Endothelial cell of umbilical vein (primary cell): ENCODE measurements around the gene HOXB3. TPM values are rescaled to one million over a fixed set of nuclear protein-coding genes. Genes with fewer than 3 reads are reported as not detected.
A peak's percentile ranks its signal among the peaks of the same experiment; 100 is the strongest.

ENCODE experiments used
- BruUV-seq: library from RNA; stranded (reverse); fragments of 400-500 nt; replicated peaks from 2 replicates; lab custom pipeline; 2021; lab: Mats Ljungman, UMichigan
- CTCF ChIA-PET: fragments of 300-600, 350-600 bp; sonication (Branson Sonifier 250); formaldehyde crosslinking; loops from one replicate; lab custom pipeline; 2021; ENCODE audit warnings: antibody characterized with exemption, inconsistent platforms; lab: Charles Lee
- POLR2A ChIA-PET: fragments of 300-600, 350-600 bp; sonication (Branson Sonifier 250); formaldehyde crosslinking; loops from one replicate; lab custom pipeline; 2021; ENCODE audit warnings: antibody characterized with exemption, inconsistent platforms; lab: Charles Lee
- DNase-seq: peaks from one replicate; pipeline ENCODE4 v3.0.0-alpha.2; 2011; ENCODE audit warnings: low read depth, low spot score
- FAIRE-seq: peaks from 2 replicates; lab custom pipeline; 2011; peaks lifted over from hg19 to GRCh38; lab: Jason Lieb, UNC
- H2AFZ ChIP-seq: 2 replicates; pipeline ENCODE4 v1.6.0; 2012; ENCODE audit warnings: low read depth, low read length, control low read depth, inconsistent platforms
- H3K27ac ChIP-seq: 2 replicates; pipeline ENCODE4 v1.5.1; 2011; ENCODE audit warnings: low read depth, mild to moderate bottlenecking, control low read depth, low read length, moderate library complexity; ENCODE audit not compliant: insufficient read depth
- H3K27me3 ChIP-seq, 2 experiments: 2 replicates each; pipeline versions ENCODE4 v1.6.0 to v1.6.1; 2011; ENCODE audit warnings: low read length in 2 of 2, mixed read lengths in 1 of 2; ENCODE audit not compliant: control insufficient read depth in 2 of 2, insufficient read depth in 2 of 2
- H3K36me3 ChIP-seq, 2 experiments: 2 replicates in 1 of 2; 3 replicates in 1 of 2; pipeline ENCODE4 v1.5.1; 2011; ENCODE audit warnings: low read length in 2 of 2, mild to moderate bottlenecking in 1 of 2, moderate library complexity in 1 of 2; ENCODE audit not compliant: control insufficient read depth in 2 of 2, insufficient read depth in 2 of 2; ENCODE audit errors: extremely low read depth in 1 of 2
- H3K4me1 ChIP-seq: 3 replicates; pipeline ENCODE4 v1.5.1; 2011; ENCODE audit warnings: mild to moderate bottlenecking, low read length; ENCODE audit not compliant: control insufficient read depth, insufficient read depth; ENCODE audit errors: extremely low read depth
- H3K4me2 ChIP-seq: 2 replicates; pipeline ENCODE4 v1.6.1; 2011; ENCODE audit warnings: low read length, control low read depth, mixed read lengths; ENCODE audit not compliant: insufficient read depth
- H3K4me3 ChIP-seq, 3 experiments: fragments of 200-600 bp in 1 of 3; sonication (generic), shearing (Covaris generic) in 1 of 3; replicated peaks in 1 of 3; 2 replicates each; pipeline ENCODE4 v1.5.1; 2011 to 2016; ENCODE audit warnings: control low read depth in 3 of 3, low read length in 3 of 3, mild to moderate bottlenecking in 2 of 3, inconsistent platforms in 1 of 3, low read depth in 1 of 3, moderate library complexity in 1 of 3; ENCODE audit not compliant: insufficient read depth in 1 of 3
- H3K79me2 ChIP-seq: 2 replicates; pipeline ENCODE4 v1.6.0; 2012; ENCODE audit warnings: low read length, inconsistent platforms; ENCODE audit not compliant: control insufficient read depth, insufficient read depth
- H3K9ac ChIP-seq: replicated peaks from 2 replicates; pipeline ENCODE3; 2011; ENCODE audit warnings: low read length, control low read depth; ENCODE audit not compliant: insufficient read depth; ENCODE audit errors: extremely low read depth
- H3K9me1 ChIP-seq: replicated peaks from 3 replicates; pipeline ENCODE4 v1.6.0; 2011; ENCODE audit warnings: mild to moderate bottlenecking, low read length; ENCODE audit not compliant: control insufficient read depth, insufficient read depth; ENCODE audit errors: extremely low read depth
- H3K9me3 ChIP-seq: replicated peaks from 2 replicates; pipeline ENCODE4 v1.5.1; 2012; ENCODE audit warnings: low read length, inconsistent platforms; ENCODE audit not compliant: control insufficient read depth, insufficient read depth
- H4K20me1 ChIP-seq: replicated peaks from 2 replicates; pipeline ENCODE3; 2011; ENCODE audit warnings: mild to moderate bottlenecking, low read length; ENCODE audit not compliant: control insufficient read depth, insufficient read depth; ENCODE audit errors: extremely low read depth
- CTCF ChIP-seq, 2 donors: IDR thresholded peaks; 1 replicate in 1 of 2; 2 replicates in 1 of 2; pipeline ENCODE4 v1.5.1; 2011; ENCODE audit warnings: low read length in 2 of 2, mild to moderate bottlenecking in 2 of 2, moderate library complexity in 2 of 2, control low read depth in 1 of 2, inconsistent platforms in 1 of 2, low read depth in 1 of 2; ENCODE audit not compliant: insufficient read depth in 1 of 2; ENCODE audit errors: extremely low read depth in 1 of 2
- EZH2 ChIP-seq: IDR thresholded peaks from 2 replicates; pipeline ENCODE4 v1.6.1; 2012; ENCODE audit warnings: borderline replicate concordance, low read depth, mild to moderate bottlenecking, moderate library complexity, low read length, inconsistent platforms; ENCODE audit not compliant: severe bottlenecking
- FOS ChIP-seq: IDR thresholded peaks from 2 replicates; pipeline ENCODE4 v1.6.1; 2011; ENCODE audit warnings: mild to moderate bottlenecking, low read length, moderate library complexity, borderline replicate concordance; ENCODE audit not compliant: insufficient read depth
- GATA2 ChIP-seq: IDR thresholded peaks from 2 replicates; pipeline ENCODE4 v1.7.0; 2011; ENCODE audit warnings: low read depth, mild to moderate bottlenecking, moderate library complexity, mixed read lengths, low read length; ENCODE audit not compliant: insufficient read length, insufficient read depth
- JUN ChIP-seq: IDR thresholded peaks from 2 replicates; pipeline ENCODE4 v1.6.1; 2011; ENCODE audit warnings: borderline replicate concordance, low read depth; ENCODE audit not compliant: insufficient read length, insufficient read depth
- MYC ChIP-seq: IDR thresholded peaks from one replicate; pipeline ENCODE4 v1.6.1; 2011; ENCODE audit warnings: mild to moderate bottlenecking, low read depth, low read length
- POLR2A ChIP-seq: IDR thresholded peaks from 2 replicates; pipeline ENCODE4 v1.6.1; 2012; ENCODE audit warnings: low read depth, mild to moderate bottlenecking, control low read depth, low read length
- POLR2AphosphoS5 ChIP-seq: IDR thresholded peaks from 2 replicates; pipeline ENCODE4 v1.6.1; 2012; ENCODE audit warnings: low read depth, mild to moderate bottlenecking, control low read depth, low read length, moderate library complexity; ENCODE audit not compliant: insufficient read depth
- dilution Hi-C: fragments of 300-500 bp; cut with MboI; formaldehyde crosslinking; loops from one replicate; pipeline ENCODE4 v1.15.0; 2019; ENCODE audit warnings: low sequenced_read_pairs; ENCODE audit not compliant: extremely low pct_ligation_motif_present
- intact Hi-C: fragments of 100-400 bp; cut with micrococcal nuclease; formaldehyde crosslinking; loops from one replicate; pipeline ENCODE4 v1.10.0; 2022
- polyA plus RNA-seq, 4 experiments: library from polyadenylated mRNA; depleted of rRNA in 3 of 4; stranded (reverse) in 3 of 4; unstranded in 1 of 4; fragments of >200 nt; gene quantifications; 2 replicates each; pipeline versions ENCODE4 v1.2.1 to v1.2.3, GENCODE V29; 2011 to 2012; ENCODE audit warnings: missing spikeins in 1 of 4
- total RNA-seq: library from RNA; stranded (reverse); gene quantifications from 2 replicates; pipeline ENCODE4 v1.2.3, GENCODE V29; 2021
- TF ChIP-seq, protein P1 (sequence below): IDR thresholded peaks from 2 replicates; pipeline ENCODE4 v1.6.1; 2011; ENCODE audit not compliant: insufficient read depth, insufficient read length

The HOXB3 gene
- total and polyA plus RNA-seq, 2 donors (not counting 3 experiments of a cell fraction or from before 2014, with no cell fraction given): 29.6 to 56.6 TPM

DNA sequence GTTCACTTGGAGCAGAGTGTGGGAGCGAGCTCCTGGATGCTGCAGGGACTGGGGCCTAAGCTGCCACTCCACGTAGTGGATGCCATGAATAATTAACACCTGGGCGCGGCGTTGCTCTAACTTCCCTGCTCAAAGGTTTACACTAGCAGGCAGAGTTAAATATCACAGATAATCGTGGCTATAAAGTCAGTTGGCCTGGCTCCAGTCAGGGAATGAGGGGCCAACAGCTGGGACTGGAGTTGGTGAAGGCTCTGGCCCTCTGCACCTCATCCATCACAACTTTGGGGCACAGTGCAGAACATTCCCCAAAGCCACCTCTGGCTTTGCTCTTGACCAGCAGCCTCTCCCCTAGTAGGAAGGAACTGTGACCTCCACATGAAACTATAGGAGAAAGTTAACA lies 22.8 kb downstream of the HOXB3 start:
- Histone ChIP-seq H4K20me1 (no peaks in the 10 kb centered on the region), H3K4me1 (peaks cover 73% of the 10 kb centered on the region), H2AFZ (no peak overlapping the region), H3K9ac (no peak overlapping the region), H3K4me3 (no peak overlapping the region), H3K27ac (peak overlapping the region; percentile 2), H3K4me2 (peak overlapping the region; percentile 80), H3K79me2 (peaks cover 92% of the 10 kb centered on the region), H3K36me3 (peaks cover 0 to 3% of the 10 kb centered on the region in 2 experiments), H3K9me3 (no peaks in the 10 kb centered on the region), H3K9me1 (no peaks in the 10 kb centered on the region), H3K27me3 (no peaks in the 10 kb centered on the region)
- BruUV-seq: no TSS peak
- ChIA-PET CTCF (interaction anchor here (1.2 to 6.1 kb wide), 7 partner anchors 11 to 351 kb away, joined by 4 to 28 read pairs (median 5); no protein-coding TSS in a partner anchor), POLR2A (interaction anchor here (0.7 to 1.6 kb wide), 3 partner anchors 10 to 20 kb away, joined by 3 to 8 read pairs (median 4); no protein-coding TSS in a partner anchor)
- intact Hi-C loops: no loop called here
- TF ChIP-seq EZH2 (no peak), POLR2A (no peak), POLR2AphosphoS5 (no peak), CTCF (IDR thresholded peaks at IDR 0.05; ENCODE audit: extremely low read depth in 1 of 2, insufficient read depth in 1 of 2, low read depth in 1 of 2, low read length in 2 of 2) (no peak), JUN (no peak), FOS (no peak), GATA2 (no peak), MYC (no peak)
- TF ChIP-seq, protein P1, sequence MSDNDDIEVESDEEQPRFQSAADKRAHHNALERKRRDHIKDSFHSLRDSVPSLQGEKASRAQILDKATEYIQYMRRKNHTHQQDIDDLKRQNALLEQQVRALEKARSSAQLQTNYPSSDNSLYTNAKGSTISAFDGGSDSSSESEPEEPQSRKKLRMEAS: no peak
- FAIRE-seq: no peak
- peak; percentile 19 for DNase-seq
- dilution Hi-C loops: no loop called here
